AG04449 (cell line): ENCODE measurements around the gene ENOX1.

ENCODE experiments used
- CTCF ChIA-PET: fragments of 350-600 bp; formaldehyde crosslinking; extraction: SDS; loops from one replicate; lab custom pipeline; 2021; ENCODE audit warnings: antibody characterized with exemption; lab: Yijun Ruan, JAX
- POLR2A ChIA-PET: fragments of 400-600, 350-600 bp; formaldehyde crosslinking; extraction: SDS; loops from one replicate; lab custom pipeline; 2020; ENCODE audit warnings: antibody characterized with exemption, inconsistent platforms; lab: Yijun Ruan, JAX
- DNase-seq: peaks from one replicate; pipeline ENCODE4 v3.0.0-alpha.2; 2010; ENCODE audit warnings: low read depth, low spot score
- H3K4me3 ChIP-seq: 2 replicates; pipeline ENCODE4 v1.5.1; 2011; ENCODE audit warnings: low read depth, mild to moderate bottlenecking, control low read depth, low read length
- TF ChIP-seq, protein P1 (sequence below): IDR thresholded peaks from one replicate; pipeline ENCODE4 v1.5.1; 2011; ENCODE audit warnings: mild to moderate bottlenecking, moderate library complexity, low read length, control low read depth, inconsistent platforms; ENCODE audit not compliant: insufficient read depth; ENCODE audit errors: missing control alignments

The ENOX1 gene

DNA sequence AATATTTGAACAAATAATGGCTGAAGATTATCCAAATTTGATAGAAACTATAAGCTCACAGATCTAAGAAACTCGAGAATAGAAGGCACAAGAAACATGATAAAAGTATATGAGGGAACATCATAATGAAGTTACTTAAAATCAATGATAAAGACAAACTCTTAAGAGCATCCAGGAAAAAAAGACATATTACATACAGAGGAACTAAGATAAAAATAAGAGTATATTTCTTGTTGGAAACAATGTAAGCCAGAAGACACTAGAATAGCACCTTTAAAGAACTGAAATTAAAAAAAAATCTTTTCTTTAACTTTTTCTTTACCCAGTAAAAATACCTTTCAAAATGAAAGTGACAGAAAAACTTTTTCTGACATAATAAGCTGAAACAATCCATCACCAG lies 407.0 kb downstream of the ENOX1 start:
- TF ChIP-seq, protein P1, sequence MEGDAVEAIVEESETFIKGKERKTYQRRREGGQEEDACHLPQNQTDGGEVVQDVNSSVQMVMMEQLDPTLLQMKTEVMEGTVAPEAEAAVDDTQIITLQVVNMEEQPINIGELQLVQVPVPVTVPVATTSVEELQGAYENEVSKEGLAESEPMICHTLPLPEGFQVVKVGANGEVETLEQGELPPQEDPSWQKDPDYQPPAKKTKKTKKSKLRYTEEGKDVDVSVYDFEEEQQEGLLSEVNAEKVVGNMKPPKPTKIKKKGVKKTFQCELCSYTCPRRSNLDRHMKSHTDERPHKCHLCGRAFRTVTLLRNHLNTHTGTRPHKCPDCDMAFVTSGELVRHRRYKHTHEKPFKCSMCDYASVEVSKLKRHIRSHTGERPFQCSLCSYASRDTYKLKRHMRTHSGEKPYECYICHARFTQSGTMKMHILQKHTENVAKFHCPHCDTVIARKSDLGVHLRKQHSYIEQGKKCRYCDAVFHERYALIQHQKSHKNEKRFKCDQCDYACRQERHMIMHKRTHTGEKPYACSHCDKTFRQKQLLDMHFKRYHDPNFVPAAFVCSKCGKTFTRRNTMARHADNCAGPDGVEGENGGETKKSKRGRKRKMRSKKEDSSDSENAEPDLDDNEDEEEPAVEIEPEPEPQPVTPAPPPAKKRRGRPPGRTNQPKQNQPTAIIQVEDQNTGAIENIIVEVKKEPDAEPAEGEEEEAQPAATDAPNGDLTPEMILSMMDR: no peak
- H3K4me3 ChIP-seq: no peak overlapping the region
- DNase-seq: no peak
- POLR2A ChIA-PET: no interaction called here
- CTCF ChIA-PET: no interaction called here

DNA sequence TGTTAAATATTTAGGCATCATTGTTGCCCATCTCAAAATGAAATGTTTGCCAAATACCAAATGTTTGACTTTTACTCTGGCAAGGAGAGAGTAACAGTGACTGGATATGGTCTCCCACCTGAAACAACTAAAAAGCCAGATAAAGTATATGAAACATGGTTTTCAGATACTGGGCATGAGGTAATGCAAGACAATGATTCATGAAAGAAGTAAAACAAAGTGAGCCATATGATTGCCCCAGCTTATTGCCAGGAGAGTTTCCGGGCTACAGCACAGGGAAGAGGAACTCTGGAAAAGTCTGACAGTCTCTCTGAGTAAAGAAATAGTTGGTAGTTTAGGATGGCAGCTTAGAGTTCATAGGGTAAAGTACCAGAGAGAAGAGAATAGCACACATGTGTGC lies 408.8 kb downstream of the ENOX1 start:
- no peak overlapping the region for H3K4me3 ChIP-seq
- ChIA-PET POLR2A (interaction anchor here (0.6 kb wide), 1 partner anchor 264 kb away, joined by 3 read pairs; no protein-coding TSS in a partner anchor), CTCF (no interaction called here)
- DNase-seq: no peak
- TF ChIP-seq, protein P1: no peak

- H3K4me3 ChIP-seq: no peak overlapping the region
- DNase-seq: no peak
- TF ChIP-seq, protein P1: no peak
- ChIA-PET CTCF (no interaction called here), POLR2A (no interaction called here)
Measured at GRCh38 chr13:43377149-43377548, 409.6 kb downstream of the ENOX1 start.

- ChIA-PET POLR2A (no interaction called here), CTCF (interaction anchor here (0.6 kb wide), 1 partner anchor 23 kb away, joined by 3 read pairs; no protein-coding TSS in a partner anchor)
- DNase-seq: no peak
- TF ChIP-seq, protein P1: no peak
- no peak overlapping the region for H3K4me3 ChIP-seq
Measured at GRCh38 chr13:43376596-43376995, 410.2 kb downstream of the ENOX1 start.

DNA sequence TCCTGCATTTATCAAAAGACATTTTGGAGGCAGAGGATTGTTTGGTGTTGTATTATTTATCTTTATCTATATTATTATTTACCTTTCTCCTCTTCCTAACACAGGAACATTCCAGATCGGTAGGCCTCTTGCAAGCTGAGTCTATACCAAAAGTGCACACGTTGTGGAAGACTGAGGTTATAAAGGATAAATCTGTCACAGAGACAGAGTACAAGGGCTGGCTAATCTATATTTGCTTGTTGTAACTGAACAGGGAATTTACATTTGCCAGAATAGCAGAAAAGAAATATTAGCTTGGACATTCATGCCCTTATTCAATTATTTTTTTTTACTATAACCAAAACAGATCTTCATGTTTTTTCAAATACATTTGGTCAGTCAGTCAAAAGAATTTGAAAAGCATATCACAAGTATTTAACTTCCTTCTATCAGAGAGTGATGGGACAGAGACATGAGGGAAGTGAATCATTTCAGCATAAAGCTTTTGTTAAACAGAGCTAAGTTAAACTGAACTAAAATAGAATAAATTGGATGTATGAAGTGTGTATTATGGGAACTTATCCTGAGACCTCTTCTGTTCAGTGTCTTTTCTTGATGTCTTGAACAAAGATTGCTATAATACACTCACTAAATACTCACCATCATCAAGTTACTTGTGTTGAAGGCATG lies 410.8 kb downstream of the ENOX1 start:
- CTCF ChIA-PET: no interaction called here

GRCh38 chr13:43374621-43375020 lies 412.2 kb downstream of the ENOX1 start:
- TF ChIP-seq, protein P1: no peak
- no peak for DNase-seq
- ChIA-PET POLR2A (no interaction called here), CTCF (no interaction called here)
- H3K4me3 ChIP-seq: no peak overlapping the region

More for the DNA sequence above, 410.8 kb downstream of the ENOX1 start:
- TF ChIP-seq, protein P1: no peak
- no peak for DNase-seq
- no peak overlapping the region for H3K4me3 ChIP-seq
- POLR2A ChIA-PET: no interaction called here
